ENCODE measurements around the gene GABPB1.

GABPB1 gene

GRCh38 chr15:50246631-50247030, 108.4 kb downstream of the GABPB1 start:
- Histone ChIP-seq H3K79me2 (ENCODE audit: control insufficient read depth, insufficient read depth, low read length) (no peaks in the 10 kb centered on the region), H3K79me1 (ENCODE audit: low read length) (no peaks in the 10 kb centered on the region), H3K4me1 (ENCODE audit: control insufficient read depth, low read depth, low read length) (no peaks in the 10 kb centered on the region), H3K9ac (ENCODE audit: low read length) (no peak overlapping the region), H3K4me3 (ENCODE audit: low read length) (no peak overlapping the region), H2BK120ac (ENCODE audit: low read depth, low read length) (no peak overlapping the region), H3K4me2 (ENCODE audit: low read length) (no peak overlapping the region), H2BK5ac (ENCODE audit: low read length) (no peak overlapping the region), H3K27ac (ENCODE audit: low read depth, low read length) (no peak overlapping the region), H4K5ac (ENCODE audit: low read length) (no peak overlapping the region), H2BK15ac (replicated peaks; ENCODE audit: low read depth) (no peak overlapping the region), H3K23ac (ENCODE audit: low read length) (no peak overlapping the region), H4K8ac (ENCODE audit: low read depth, low read length) (no peak overlapping the region), H3K4ac (ENCODE audit: low read depth, low read length) (no peak overlapping the region), H3K18ac (ENCODE audit: low read length) (no peak overlapping the region), H2AK5ac (ENCODE audit: low read length) (no peak overlapping the region), H3K36me3 (ENCODE audit: control insufficient read depth, insufficient read depth, low read length) (no peaks in the 10 kb centered on the region), H3K27me3 (ENCODE audit: insufficient read depth, low read length, poor library complexity) (no peaks in the 10 kb centered on the region), H3K56ac (ENCODE audit: low read length) (no peak overlapping the region)
- WGBS (ENCODE audit: extremely low coverage, insufficient coverage, low lambda C conversion rate), result no CpG with 5 or more reads among the region's 2 CpGs
- DNase-seq, result no peak

GRCh38 chr15:50244959-50245624, 109.9 kb downstream of the GABPB1 start:
- no peak overlapping the region for H2BK15ac ChIP-seq (replicated peaks; ENCODE audit: low read depth)
- no peak overlapping the region for H3K9ac ChIP-seq (ENCODE audit: low read length)
- no peak overlapping the region for H3K27ac ChIP-seq (ENCODE audit: low read depth, low read length)
- no peak overlapping the region for H3K18ac ChIP-seq (ENCODE audit: low read length)
- no peak overlapping the region for H2BK120ac ChIP-seq (ENCODE audit: low read depth, low read length)
- no peaks in the 10 kb centered on the region for H3K79me2 ChIP-seq (ENCODE audit: control insufficient read depth, insufficient read depth, low read length)
- no peak overlapping the region for H2BK5ac ChIP-seq (ENCODE audit: low read length)
- no peak overlapping the region for H3K4me2 ChIP-seq (ENCODE audit: low read length)
- DNase-seq, result no peak
- no peaks in the 10 kb centered on the region for H3K79me1 ChIP-seq (ENCODE audit: low read length)
- H3K27me3 ChIP-seq (ENCODE audit: insufficient read depth, low read length, poor library complexity), result no peaks in the 10 kb centered on the region
- H3K23ac ChIP-seq (ENCODE audit: low read length), result no peak overlapping the region
- no peak overlapping the region for H4K5ac ChIP-seq (ENCODE audit: low read length)
- no peak overlapping the region for H3K4me3 ChIP-seq (ENCODE audit: low read length)
- H3K36me3 ChIP-seq (ENCODE audit: control insufficient read depth, insufficient read depth, low read length), result no peaks in the 10 kb centered on the region
- no peak overlapping the region for H4K8ac ChIP-seq (ENCODE audit: low read depth, low read length)
- no peak overlapping the region for H2AK5ac ChIP-seq (ENCODE audit: low read length)
- WGBS (ENCODE audit: extremely low coverage, insufficient coverage, low lambda C conversion rate), result no CpG with 5 or more reads among the region's 2 CpGs
- H3K4ac ChIP-seq (ENCODE audit: low read depth, low read length), result no peak overlapping the region
- H3K4me1 ChIP-seq (ENCODE audit: control insufficient read depth, low read depth, low read length), result no peaks in the 10 kb centered on the region
- no peak overlapping the region for H3K56ac ChIP-seq (ENCODE audit: low read length)

- Histone ChIP-seq H3K18ac (ENCODE audit: low read length) (no peak overlapping the region), H3K27me3 (ENCODE audit: insufficient read depth, low read length, poor library complexity) (no peaks in the 10 kb centered on the region), H3K56ac (ENCODE audit: low read length) (no peak overlapping the region), H2BK15ac (replicated peaks; ENCODE audit: low read depth) (no peak overlapping the region), H3K27ac (ENCODE audit: low read depth, low read length) (no peak overlapping the region), H3K23ac (ENCODE audit: low read length) (no peak overlapping the region), H2AK5ac (ENCODE audit: low read length) (no peak overlapping the region), H3K4me2 (ENCODE audit: low read length) (no peak overlapping the region), H3K79me1 (ENCODE audit: low read length) (no peaks in the 10 kb centered on the region), H4K5ac (ENCODE audit: low read length) (no peak overlapping the region), H4K8ac (ENCODE audit: low read depth, low read length) (no peak overlapping the region), H3K4me3 (ENCODE audit: low read length) (no peak overlapping the region), H3K4me1 (ENCODE audit: control insufficient read depth, low read depth, low read length) (no peaks in the 10 kb centered on the region), H3K36me3 (ENCODE audit: control insufficient read depth, insufficient read depth, low read length) (no peaks in the 10 kb centered on the region), H2BK120ac (ENCODE audit: low read depth, low read length) (no peak overlapping the region), H3K9ac (ENCODE audit: low read length) (no peak overlapping the region), H3K79me2 (ENCODE audit: control insufficient read depth, insufficient read depth, low read length) (no peaks in the 10 kb centered on the region), H2BK5ac (ENCODE audit: low read length) (no peak overlapping the region), H3K4ac (ENCODE audit: low read depth, low read length) (no peak overlapping the region)
- DNase-seq, result no peak
- WGBS (ENCODE audit: extremely low coverage, insufficient coverage, low lambda C conversion rate), result no CpG with 5 or more reads among the region's 1 CpG
Measured at GRCh38 chr15:50244153-50244552, 110.8 kb downstream of the GABPB1 start.

GRCh38 chr15:50241684-50242450, 113.1 kb downstream of the GABPB1 start:
- no peak for DNase-seq
- Histone ChIP-seq H2BK5ac (ENCODE audit: low read length) (no peak overlapping the region), H3K23ac (ENCODE audit: low read length) (no peak overlapping the region), H3K4ac (ENCODE audit: low read depth, low read length) (no peak overlapping the region), H3K18ac (ENCODE audit: low read length) (no peak overlapping the region), H3K9ac (ENCODE audit: low read length) (no peak overlapping the region), H3K4me3 (ENCODE audit: low read length) (no peak overlapping the region), H3K79me1 (ENCODE audit: low read length) (no peaks in the 10 kb centered on the region), H3K36me3 (ENCODE audit: control insufficient read depth, insufficient read depth, low read length) (no peaks in the 10 kb centered on the region), H3K27ac (ENCODE audit: low read depth, low read length) (no peak overlapping the region), H3K4me2 (ENCODE audit: low read length) (no peak overlapping the region), H3K4me1 (ENCODE audit: control insufficient read depth, low read depth, low read length) (no peaks in the 10 kb centered on the region), H3K56ac (ENCODE audit: low read length) (no peak overlapping the region), H2AK5ac (ENCODE audit: low read length) (no peak overlapping the region), H4K5ac (ENCODE audit: low read length) (no peak overlapping the region), H2BK15ac (replicated peaks; ENCODE audit: low read depth) (no peak overlapping the region), H2BK120ac (ENCODE audit: low read depth, low read length) (no peak overlapping the region), H4K8ac (ENCODE audit: low read depth, low read length) (no peak overlapping the region), H3K79me2 (ENCODE audit: control insufficient read depth, insufficient read depth, low read length) (no peaks in the 10 kb centered on the region), H3K27me3 (ENCODE audit: insufficient read depth, low read length, poor library complexity) (no peaks in the 10 kb centered on the region)
- no CpG with 5 or more reads among the region's 5 CpGs for WGBS (ENCODE audit: extremely low coverage, insufficient coverage, low lambda C conversion rate)

GRCh38 chr15:50238255-50238654, 116.7 kb downstream of the GABPB1 start:
- Histone ChIP-seq H4K5ac (ENCODE audit: low read length) (no peak overlapping the region), H3K4me1 (ENCODE audit: control insufficient read depth, low read depth, low read length) (no peaks in the 10 kb centered on the region), H3K79me1 (ENCODE audit: low read length) (no peaks in the 10 kb centered on the region), H3K9ac (ENCODE audit: low read length) (no peak overlapping the region), H2BK120ac (ENCODE audit: low read depth, low read length) (no peak overlapping the region), H3K27me3 (ENCODE audit: insufficient read depth, low read length, poor library complexity) (no peaks in the 10 kb centered on the region), H3K79me2 (ENCODE audit: control insufficient read depth, insufficient read depth, low read length) (no peaks in the 10 kb centered on the region), H3K4me3 (ENCODE audit: low read length) (no peak overlapping the region), H3K56ac (ENCODE audit: low read length) (no peak overlapping the region), H2AK5ac (ENCODE audit: low read length) (no peak overlapping the region), H2BK5ac (ENCODE audit: low read length) (no peak overlapping the region), H2BK15ac (replicated peaks; ENCODE audit: low read depth) (no peak overlapping the region), H3K23ac (ENCODE audit: low read length) (no peak overlapping the region), H3K18ac (ENCODE audit: low read length) (no peak overlapping the region), H3K27ac (ENCODE audit: low read depth, low read length) (no peak overlapping the region), H3K4ac (ENCODE audit: low read depth, low read length) (no peak overlapping the region), H3K4me2 (ENCODE audit: low read length) (no peak overlapping the region), H4K8ac (ENCODE audit: low read depth, low read length) (no peak overlapping the region), H3K36me3 (ENCODE audit: control insufficient read depth, insufficient read depth, low read length) (no peaks in the 10 kb centered on the region)
- no peak for DNase-seq
- WGBS (ENCODE audit: extremely low coverage, insufficient coverage, low lambda C conversion rate), result no CpG with 5 or more reads among the region's 2 CpGs

Measured in mesendoderm (in vitro differentiated cells).